ENCODE measurements around the gene ST3GAL4. TPM values are rescaled to one million over a fixed set of nuclear protein-coding genes. Genes with fewer than 3 reads are reported as not detected.

ST3GAL4 gene
- total RNA-seq, 1 experiment from 2014 or later, result 13.1 TPM

DNA sequence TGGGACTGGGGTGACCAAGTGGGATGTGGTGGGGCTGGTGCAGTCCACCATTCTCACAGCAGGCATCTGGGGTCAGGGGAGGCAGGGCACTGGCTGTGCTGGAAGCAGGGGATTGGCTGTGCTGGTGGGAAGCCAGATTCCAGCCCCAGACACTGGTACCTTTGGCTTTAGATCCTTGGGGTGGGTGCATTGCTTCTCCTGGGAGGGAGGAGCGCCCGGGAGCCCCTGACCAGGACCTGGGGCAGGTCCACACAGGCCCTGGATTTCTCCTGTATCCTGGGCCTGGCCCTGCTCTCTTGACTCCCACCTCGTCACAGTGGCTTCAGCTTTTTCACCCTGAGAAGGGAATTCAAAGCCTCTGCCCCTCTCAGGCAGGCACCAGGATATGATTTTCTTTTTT lies 38.5 kb downstream of the ST3GAL4 start:
- POLR2A ChIA-PET, result no interaction called here
- ATAC-seq (no peak), DNase-seq (ENCODE audit: low read depth, low spot score) (no peak)
- Histone ChIP-seq H2AFZ (ENCODE audit: low read depth, low read length, poor library complexity, severe bottlenecking) (no peak overlapping the region), H3K4me1 (ENCODE audit: control insufficient read depth in 1 of 2, insufficient read depth in 2 of 2, low read length in 2 of 2) (no peaks in the 10 kb centered on the region), H4K20me1 (ENCODE audit: insufficient read depth) (no peaks in the 10 kb centered on the region), H3K27ac (ENCODE audit: low read depth, low read length) (no peak overlapping the region), H3K36me3 (ENCODE audit: control insufficient read depth in 1 of 2, insufficient read depth in 2 of 2, low read length in 2 of 2) (no peaks in the 10 kb centered on the region), H3K9me3 (ENCODE audit: control insufficient read depth in 1 of 2, insufficient read depth in 1 of 2, low read depth in 1 of 2, low read length in 2 of 2) (no peaks in the 10 kb centered on the region), H3K9ac (ENCODE audit: low read length) (no peak overlapping the region), H3K79me2 (ENCODE audit: insufficient read depth, low read length) (no peaks in the 10 kb centered on the region), H3K9me2 (ENCODE audit: insufficient read depth) (no peaks in the 10 kb centered on the region), H3K4me2 (ENCODE audit: low read length) (no peak overlapping the region), H3K27me3 (ENCODE audit: insufficient read depth, low read length) (no peaks in the 10 kb centered on the region), H3K4me3 (replicated peaks in 1 of 2; ENCODE audit: low read depth in 1 of 2, low read length in 2 of 2) (no peak overlapping the region)
- intact Hi-C loops (cut with micrococcal nuclease), result no loop called here
- no TSS peak for BruUV-seq (replicated peaks)
- TF ChIP-seq EZH2 (IDR thresholded peaks at IDR 0.05), result no peak
- TF ChIP-seq, protein P1, sequence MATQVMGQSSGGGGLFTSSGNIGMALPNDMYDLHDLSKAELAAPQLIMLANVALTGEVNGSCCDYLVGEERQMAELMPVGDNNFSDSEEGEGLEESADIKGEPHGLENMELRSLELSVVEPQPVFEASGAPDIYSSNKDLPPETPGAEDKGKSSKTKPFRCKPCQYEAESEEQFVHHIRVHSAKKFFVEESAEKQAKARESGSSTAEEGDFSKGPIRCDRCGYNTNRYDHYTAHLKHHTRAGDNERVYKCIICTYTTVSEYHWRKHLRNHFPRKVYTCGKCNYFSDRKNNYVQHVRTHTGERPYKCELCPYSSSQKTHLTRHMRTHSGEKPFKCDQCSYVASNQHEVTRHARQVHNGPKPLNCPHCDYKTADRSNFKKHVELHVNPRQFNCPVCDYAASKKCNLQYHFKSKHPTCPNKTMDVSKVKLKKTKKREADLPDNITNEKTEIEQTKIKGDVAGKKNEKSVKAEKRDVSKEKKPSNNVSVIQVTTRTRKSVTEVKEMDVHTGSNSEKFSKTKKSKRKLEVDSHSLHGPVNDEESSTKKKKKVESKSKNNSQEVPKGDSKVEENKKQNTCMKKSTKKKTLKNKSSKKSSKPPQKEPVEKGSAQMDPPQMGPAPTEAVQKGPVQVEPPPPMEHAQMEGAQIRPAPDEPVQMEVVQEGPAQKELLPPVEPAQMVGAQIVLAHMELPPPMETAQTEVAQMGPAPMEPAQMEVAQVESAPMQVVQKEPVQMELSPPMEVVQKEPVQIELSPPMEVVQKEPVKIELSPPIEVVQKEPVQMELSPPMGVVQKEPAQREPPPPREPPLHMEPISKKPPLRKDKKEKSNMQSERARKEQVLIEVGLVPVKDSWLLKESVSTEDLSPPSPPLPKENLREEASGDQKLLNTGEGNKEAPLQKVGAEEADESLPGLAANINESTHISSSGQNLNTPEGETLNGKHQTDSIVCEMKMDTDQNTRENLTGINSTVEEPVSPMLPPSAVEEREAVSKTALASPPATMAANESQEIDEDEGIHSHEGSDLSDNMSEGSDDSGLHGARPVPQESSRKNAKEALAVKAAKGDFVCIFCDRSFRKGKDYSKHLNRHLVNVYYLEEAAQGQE (IDR thresholded peaks at IDR 0.05; ENCODE audit: low read depth), result no peak
- no peak for TF ChIP-seq SP1 (IDR thresholded peaks at IDR 0.05; ENCODE audit: low read depth)
- no peak for TF ChIP-seq EZH2phosphoT487 (IDR thresholded peaks at IDR 0.05; ENCODE audit: borderline replicate concordance)
- no peak for TF ChIP-seq EGR1 (IDR thresholded peaks at IDR 0.05; ENCODE audit: low read depth)
- TF ChIP-seq ZFX (IDR thresholded peaks at IDR 0.05), result no peak
- TF ChIP-seq, protein P2, sequence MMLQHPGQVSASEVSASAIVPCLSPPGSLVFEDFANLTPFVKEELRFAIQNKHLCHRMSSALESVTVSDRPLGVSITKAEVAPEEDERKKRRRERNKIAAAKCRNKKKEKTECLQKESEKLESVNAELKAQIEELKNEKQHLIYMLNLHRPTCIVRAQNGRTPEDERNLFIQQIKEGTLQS (IDR thresholded peaks at IDR 0.05), result no peak
- TF ChIP-seq TCF7L2 (IDR thresholded peaks at IDR 0.05; ENCODE audit: borderline replicate concordance, extremely low read depth, insufficient read depth, insufficient read length), result no peak
- no peak for TF ChIP-seq RAD21 (IDR thresholded peaks at IDR 0.05; ENCODE audit: low read depth)
- TF ChIP-seq POLR2AphosphoS5 (IDR thresholded peaks at IDR 0.05; ENCODE audit: low read depth, low read length), result no peak
- no peak for TF ChIP-seq CBX3 (IDR thresholded peaks at IDR 0.05; ENCODE audit: low read depth)
- no peak for TF ChIP-seq ELF1 (IDR thresholded peaks at IDR 0.05; ENCODE audit: borderline replicate concordance, low read depth)
- TF ChIP-seq, protein P3, sequence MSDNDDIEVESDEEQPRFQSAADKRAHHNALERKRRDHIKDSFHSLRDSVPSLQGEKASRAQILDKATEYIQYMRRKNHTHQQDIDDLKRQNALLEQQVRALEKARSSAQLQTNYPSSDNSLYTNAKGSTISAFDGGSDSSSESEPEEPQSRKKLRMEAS (IDR thresholded peaks at IDR 0.05), result no peak
- TF ChIP-seq ZNF274 (IDR thresholded peaks at IDR 0.05; ENCODE audit: low read depth, low read length), result no peak
- no peak for TF ChIP-seq POLR2A (IDR thresholded peaks at IDR 0.05; ENCODE audit: borderline replicate concordance, extremely low read depth, insufficient read depth, insufficient read length)
- TF ChIP-seq, protein P4, sequence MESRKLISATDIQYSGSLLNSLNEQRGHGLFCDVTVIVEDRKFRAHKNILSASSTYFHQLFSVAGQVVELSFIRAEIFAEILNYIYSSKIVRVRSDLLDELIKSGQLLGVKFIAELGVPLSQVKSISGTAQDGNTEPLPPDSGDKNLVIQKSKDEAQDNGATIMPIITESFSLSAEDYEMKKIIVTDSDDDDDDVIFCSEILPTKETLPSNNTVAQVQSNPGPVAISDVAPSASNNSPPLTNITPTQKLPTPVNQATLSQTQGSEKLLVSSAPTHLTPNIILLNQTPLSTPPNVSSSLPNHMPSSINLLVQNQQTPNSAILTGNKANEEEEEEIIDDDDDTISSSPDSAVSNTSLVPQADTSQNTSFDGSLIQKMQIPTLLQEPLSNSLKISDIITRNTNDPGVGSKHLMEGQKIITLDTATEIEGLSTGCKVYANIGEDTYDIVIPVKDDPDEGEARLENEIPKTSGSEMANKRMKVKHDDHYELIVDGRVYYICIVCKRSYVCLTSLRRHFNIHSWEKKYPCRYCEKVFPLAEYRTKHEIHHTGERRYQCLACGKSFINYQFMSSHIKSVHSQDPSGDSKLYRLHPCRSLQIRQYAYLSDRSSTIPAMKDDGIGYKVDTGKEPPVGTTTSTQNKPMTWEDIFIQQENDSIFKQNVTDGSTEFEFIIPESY (IDR thresholded peaks at IDR 0.05; ENCODE audit: extremely low read depth, insufficient replicate concordance, low read length), result no peak
- no peak for TF ChIP-seq YY1 (IDR thresholded peaks at IDR 0.05; ENCODE audit: extremely low read depth, insufficient replicate concordance, low read depth, low read length)
- no peak for TF ChIP-seq FOSL1 (IDR thresholded peaks at IDR 0.05; ENCODE audit: low read depth)
- TF ChIP-seq CEBPB (IDR thresholded peaks at IDR 0.05; ENCODE audit: low read depth), result no peak
- TF ChIP-seq JUND (IDR thresholded peaks at IDR 0.05), result no peak
- RAD21 ChIA-PET (ENCODE audit: low non-redundant PET in 1 of 2, low total read pairs in 2 of 2, uncharacterized antibody in 2 of 2, unreplicated experiment in 2 of 2), result no interaction called here
- CTCF ChIA-PET, result no interaction called here

Data from HCT116 (cell line).